Stimulated activated CD4-positive, alpha-beta T cell treated with anti-CD3 and anti-CD28 coated beads, Interleukin-4, amount 100 ng/mL, for 1 hour (primary cell): Measurements from ENCODE around the gene TAF4B.
"Not testable (repeated sequence)": the region's sequence is repeated elsewhere in the genome, so short reads cannot be mapped to it uniquely, and the experiment has no call there.

Experiments
- DNase-seq: peaks from one replicate; pipeline ENCODE4 v3.0.0-alpha.2; 2020

The TAF4B gene

DNA sequence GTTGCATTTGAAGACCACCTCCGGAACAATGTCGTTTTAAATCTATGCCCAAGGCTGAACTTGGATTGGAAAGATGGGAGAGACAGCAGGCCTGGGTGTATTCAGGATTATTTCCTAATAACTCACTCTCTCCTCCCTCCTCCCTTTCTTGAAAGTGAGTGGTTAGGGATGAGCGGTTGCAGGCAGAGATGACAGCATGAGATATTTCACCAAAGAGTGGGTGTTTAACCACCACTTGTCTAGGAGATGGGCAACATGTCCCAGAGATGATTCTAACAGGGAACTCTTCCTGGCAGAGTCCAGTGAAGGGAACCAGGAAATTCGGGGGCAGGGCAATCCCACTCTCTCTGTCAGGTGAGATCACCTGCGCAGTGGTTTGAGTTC lies 198.9 kb downstream of the TAF4B start:
- DNase-seq, result no peak

DNA sequence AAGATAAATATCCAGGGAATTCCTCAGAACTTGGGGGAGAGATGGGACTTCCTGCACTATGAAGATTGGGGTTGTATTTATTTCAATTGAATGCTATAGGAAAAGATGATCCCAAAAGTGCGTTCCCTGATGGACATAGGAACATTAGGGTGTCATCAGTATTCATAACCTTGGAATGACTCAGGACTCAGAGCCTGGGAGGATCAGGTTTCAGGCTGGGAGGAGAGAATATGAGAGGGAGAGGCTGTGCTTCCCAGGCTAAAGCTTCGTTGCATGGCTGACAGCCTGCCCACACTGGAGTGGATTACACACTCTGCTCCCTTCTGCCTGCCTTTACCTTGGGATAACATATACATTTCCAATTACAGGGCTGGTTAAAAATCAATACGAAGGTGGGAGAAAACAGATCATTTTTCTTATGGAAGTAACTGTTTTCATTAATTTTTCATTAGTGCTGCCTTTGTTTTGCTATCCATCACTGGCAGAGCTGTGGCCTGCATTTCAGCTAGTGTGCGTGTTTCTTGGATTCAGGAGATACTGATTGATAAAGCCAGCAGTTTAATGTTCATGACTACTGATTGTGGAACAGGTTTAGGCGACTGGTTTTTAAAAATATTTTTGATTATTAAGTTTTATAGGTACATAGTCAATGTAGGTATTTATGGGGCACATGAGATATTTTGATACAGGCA lies 203.4 kb downstream of the TAF4B start:
- DNase-seq, result no peak

DNA sequence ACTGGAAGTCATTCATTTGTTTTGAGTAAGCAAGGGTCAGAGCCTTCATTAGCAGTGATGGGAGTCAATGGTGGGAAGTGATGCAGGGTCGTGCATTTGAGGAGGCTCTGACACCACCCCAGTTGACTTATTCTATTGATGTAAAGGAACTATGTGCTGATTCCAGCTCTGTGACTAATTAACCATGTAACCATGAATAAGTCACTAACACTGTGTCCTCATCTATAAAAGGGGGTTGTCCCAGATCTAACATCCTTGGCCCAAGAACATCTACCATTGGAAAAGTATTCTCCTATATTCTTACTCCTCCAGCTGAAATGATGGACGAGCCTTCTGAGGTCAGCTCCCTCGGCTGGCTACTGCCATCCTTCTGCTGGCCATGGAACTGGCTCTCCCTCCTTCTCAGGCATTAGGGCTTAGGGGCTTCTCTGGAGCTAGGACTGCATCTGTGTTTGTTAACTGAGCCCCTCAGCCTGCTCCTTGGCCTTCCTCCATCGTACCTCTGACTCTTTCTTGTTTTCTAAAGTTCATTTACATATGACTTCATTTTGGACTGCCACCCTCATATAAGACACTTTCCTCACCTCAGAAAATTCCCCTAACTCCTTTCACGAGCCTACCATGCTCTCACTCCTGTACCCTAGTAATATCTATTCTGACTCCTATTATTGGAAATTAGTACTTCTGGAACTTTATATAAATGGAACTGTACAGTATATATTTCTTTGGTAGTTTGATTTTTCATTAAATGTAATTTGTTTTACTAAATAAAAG lies 206.6 kb downstream of the TAF4B start:
- no peak for DNase-seq

DNA sequence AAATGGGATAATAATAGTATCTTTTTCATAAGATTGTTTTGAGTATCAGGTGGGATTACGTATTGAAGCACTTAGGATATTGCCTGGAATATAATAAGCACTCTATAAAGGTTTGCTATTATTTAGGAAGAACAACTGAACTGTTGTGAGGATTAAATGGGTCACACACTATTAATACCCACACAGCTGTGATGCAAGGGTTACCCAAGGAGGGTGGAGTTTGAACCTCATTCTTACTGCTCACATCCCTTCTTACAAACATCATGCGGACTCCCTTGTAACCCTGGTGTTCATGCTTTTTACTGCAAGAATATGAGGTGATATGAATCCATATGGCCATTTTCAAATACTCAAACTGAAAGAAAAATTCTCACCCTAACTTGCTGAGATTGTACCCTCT lies 208.6 kb downstream of the TAF4B start:
- no peak for DNase-seq

DNA sequence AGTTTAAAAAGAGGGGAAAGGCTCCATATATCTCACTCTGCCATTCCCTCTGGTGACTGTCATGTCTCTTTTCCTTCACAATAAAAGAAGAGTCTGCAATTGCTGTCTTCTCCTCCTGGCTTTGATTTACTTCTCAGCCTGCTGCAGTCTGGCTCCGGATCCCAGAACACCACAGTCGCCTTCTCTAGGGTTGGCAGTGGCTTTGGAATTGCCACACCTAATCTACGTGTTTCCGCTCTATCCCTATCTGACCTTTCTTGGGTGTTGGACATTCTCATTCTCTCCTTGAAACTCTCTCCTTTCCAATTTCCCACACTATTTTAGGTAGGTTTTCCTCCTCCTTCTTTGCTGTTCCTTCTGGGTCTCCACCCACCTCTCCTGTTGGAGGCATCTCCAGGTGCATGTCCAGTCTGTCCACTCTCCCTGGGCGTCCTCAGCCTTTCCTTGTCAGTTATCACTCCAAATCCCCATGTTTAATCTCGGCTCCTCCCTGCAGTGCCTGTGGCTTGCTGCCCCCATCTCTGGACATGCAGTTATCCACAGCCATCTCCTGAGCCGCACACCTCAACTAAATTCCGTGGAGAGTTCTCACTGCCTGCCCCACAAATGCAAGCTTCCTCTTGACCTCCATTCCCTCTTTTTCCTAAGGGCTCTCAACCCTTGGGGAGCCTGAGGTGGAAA lies 209.3 kb downstream of the TAF4B start:
- DNase-seq, result no peak

DNA sequence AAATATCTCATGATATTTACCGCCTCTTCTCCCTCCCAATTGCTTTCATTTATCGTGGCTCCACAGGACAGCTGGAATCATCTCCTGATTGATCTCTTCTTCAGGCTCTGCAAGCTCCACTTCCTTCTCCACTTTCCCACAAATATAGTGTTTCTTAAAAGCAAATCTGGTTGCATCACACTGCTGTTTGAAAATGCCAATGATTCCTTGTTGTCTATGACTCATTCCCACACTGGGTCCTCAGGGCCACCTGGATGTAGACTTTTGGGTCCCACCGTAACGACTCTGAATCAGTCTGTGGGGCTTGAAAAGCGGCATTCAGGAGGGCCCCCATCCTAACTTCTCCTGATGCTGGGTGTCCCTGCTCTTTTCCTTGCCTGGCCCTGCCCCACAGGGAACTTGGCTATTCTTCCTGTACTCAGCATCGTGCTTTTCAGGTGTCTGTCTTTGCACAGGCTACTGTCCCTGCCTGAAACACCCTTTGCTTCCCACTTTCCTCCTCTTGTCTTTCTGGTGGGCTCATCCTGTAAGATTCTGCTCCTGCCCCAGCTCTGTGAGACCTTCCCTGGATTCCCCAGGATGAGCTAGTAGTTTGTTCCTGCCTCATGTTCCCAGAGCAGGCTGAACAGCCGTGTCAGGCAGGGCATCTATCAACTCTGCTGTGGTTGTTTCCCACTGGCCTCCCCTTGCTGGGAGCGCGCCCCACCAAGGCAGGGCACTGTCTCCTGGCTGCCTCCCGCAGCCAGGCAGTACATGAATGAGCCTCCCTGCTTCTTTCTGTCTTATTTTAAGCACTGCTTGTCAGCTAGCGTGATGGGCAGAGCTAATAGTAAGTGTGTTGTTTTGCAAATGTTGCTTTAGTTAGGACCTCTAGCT lies 210.2 kb downstream of the TAF4B start:
- no peak for DNase-seq

DNA sequence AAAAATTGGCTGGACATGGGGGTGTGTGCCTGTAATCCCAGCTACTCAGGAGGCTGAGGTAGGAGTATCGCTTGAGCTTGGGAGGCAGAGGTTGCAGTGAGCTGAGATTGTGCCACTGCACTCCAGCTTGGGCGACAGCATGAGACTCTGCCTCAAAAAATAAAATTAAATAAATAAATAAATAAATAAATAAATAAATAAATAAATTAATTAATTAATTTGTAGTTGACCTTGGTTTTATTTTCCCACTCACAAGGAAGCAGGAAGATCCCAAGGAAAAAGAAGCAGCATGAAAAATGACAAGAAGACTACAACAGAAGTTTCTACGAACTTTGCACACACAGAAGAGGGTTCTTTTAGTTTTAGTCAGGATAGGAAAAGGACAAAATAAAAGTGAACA lies 211.4 kb downstream of the TAF4B start:
- not testable (repeated sequence) for DNase-seq

DNA sequence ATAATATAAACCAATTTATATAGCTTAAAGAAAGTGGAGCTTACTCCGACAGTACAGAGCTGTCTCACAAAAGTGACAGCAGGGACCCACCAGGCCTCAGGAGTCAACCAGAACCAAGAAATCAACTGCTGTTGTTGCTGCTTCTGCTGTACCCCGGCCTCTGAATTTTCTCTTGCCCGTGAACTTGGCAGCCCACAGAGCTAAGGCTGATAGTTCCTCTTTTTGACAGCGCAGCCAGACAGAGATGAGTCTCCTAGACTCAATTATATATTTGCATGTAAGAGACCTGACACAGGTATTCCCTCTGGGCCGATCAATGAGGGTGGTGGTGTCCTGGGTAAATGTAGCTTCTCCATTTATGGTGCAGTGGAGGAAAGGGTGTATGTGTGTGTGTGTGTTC lies 212.7 kb downstream of the TAF4B start:
- no peak for DNase-seq

DNA sequence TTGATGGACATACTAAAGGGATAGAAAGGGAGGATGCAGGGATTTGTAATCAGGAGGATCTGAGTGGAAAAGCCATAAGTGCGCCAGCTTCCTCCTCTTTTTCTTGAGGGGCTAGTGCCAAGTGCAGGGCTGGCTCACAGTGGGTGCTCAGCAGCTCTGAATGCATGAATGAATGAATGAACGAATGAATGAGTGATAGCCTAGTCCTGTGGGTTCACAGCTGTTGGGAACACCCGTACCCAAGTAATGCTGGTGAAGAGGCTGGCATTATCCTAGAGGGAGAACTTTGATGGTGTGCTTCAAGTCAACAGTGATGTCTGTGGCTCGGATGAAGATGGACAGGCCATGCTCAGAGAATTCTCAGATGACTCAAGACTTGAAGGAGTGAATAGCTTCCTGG lies 213.3 kb downstream of the TAF4B start:
- DNase-seq, result no peak

DNA sequence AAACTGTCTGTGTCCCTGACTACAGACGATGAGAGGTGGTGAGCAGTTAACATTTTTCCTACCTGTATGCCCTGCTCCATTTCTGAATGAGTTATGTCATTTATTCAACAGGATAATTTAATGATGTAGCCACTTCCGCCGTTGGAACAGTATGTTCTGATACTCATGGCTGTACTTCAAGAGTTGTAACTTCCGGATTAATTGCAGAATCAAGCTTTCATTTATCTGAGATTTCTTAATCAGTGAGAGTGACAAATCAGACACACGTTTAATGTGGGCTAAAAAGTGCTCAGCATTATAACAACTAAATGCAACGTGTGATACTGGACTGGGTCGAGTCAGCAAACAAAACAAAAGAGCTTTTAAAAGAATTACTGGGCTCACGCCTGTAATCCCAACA lies 214.4 kb downstream of the TAF4B start:
- no peak for DNase-seq
